ENCODE measurements around the gene SPRED2.
A peak's percentile ranks its signal among the peaks of the same experiment; 100 is the strongest.

Gene SPRED2

GRCh38 chr2:65374575-65374974 is 57.8 kb downstream of the SPRED2 start:
- no peak overlapping the region for H3K9ac ChIP-seq
- no peak for TF ChIP-seq CTCF (IDR thresholded peaks at IDR 0.05)
- no peak overlapping the region for H3K4me3 ChIP-seq (ENCODE audit: low read depth, low read length)
- peaks cover 83% of the 10 kb centered on the region for H3K79me2 ChIP-seq
- H3K27ac ChIP-seq, result no peak overlapping the region
- H3K4me1 ChIP-seq, result peaks cover 16% of the 10 kb centered on the region
- H2AFZ ChIP-seq, result no peak overlapping the region
- H3K9me3 ChIP-seq (ENCODE audit: control insufficient read depth, low read length), result no peaks in the 10 kb centered on the region
- H3K36me3 ChIP-seq (ENCODE audit: control insufficient read depth, insufficient read depth, low read length), result no peaks in the 10 kb centered on the region
- no peaks in the 10 kb centered on the region for H3K27me3 ChIP-seq (ENCODE audit: control insufficient read depth, insufficient read depth, low read length)
- no peak overlapping the region for H3K4me2 ChIP-seq (ENCODE audit: low read length)

DNA sequence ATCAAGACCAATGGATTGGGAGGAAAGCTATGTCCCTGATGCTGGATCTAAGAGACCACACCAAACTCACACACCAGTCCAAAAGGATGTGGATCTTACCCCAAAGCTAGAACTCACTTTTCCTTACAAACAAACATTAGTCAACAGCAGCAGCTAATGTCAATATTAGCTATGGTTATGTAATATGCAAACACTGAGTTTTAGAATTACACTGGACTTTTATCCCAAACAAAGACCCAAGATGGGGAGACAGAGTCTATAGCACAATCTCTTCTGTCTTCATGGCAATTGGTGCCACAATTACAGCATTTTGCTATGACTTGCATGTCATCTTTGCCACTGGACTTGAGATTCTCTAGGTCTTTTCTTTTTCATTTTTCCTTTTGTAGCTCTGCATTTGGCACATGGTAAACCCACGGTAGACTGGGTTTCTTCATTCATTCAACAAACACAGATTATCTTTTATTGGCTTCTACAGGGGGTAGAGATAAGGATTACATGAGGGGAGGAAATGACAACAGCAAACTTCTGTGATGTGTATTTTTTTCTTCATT is 59.0 kb downstream of the SPRED2 start:
- no peak overlapping the region for H3K9ac ChIP-seq
- H3K36me3 ChIP-seq (ENCODE audit: control insufficient read depth, insufficient read depth, low read length), result no peaks in the 10 kb centered on the region
- peaks cover 16% of the 10 kb centered on the region for H3K4me1 ChIP-seq
- TF ChIP-seq CTCF (IDR thresholded peaks at IDR 0.05), result no peak
- H3K4me3 ChIP-seq (ENCODE audit: low read depth, low read length), result no peak overlapping the region
- H3K27me3 ChIP-seq (ENCODE audit: control insufficient read depth, insufficient read depth, low read length), result no peaks in the 10 kb centered on the region
- no peak overlapping the region for H2AFZ ChIP-seq
- no peaks in the 10 kb centered on the region for H3K9me3 ChIP-seq (ENCODE audit: control insufficient read depth, low read length)
- peaks cover 78% of the 10 kb centered on the region for H3K79me2 ChIP-seq
- H3K27ac ChIP-seq, result no peak overlapping the region
- no peak overlapping the region for H3K4me2 ChIP-seq (ENCODE audit: low read length)

DNA sequence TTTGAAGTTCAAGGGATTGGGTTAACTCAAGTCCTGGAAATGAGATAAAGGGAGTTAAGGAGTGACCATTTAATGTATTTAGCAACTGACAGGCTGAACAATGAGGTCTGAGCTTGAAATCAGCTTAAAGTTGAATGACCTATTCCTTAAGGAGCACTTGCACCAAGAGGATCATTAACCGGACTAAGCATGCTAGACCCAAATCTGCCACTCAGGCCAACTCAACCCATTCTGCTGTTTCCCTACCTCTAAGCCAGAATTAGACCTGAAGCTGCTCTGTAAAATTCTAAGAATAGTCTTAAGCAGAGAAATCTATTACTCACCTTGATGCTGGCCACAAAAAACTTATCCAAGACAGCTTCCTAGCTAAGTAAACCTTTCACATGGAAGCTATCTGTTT is 59.8 kb downstream of the SPRED2 start:
- H3K27me3 ChIP-seq (ENCODE audit: control insufficient read depth, insufficient read depth, low read length), result no peaks in the 10 kb centered on the region
- H3K4me3 ChIP-seq (ENCODE audit: low read depth, low read length), result no peak overlapping the region
- no peak overlapping the region for H3K9ac ChIP-seq
- H3K27ac ChIP-seq, result no peak overlapping the region
- H3K9me3 ChIP-seq (ENCODE audit: control insufficient read depth, low read length), result no peaks in the 10 kb centered on the region
- H2AFZ ChIP-seq, result no peak overlapping the region
- no peak for TF ChIP-seq CTCF (IDR thresholded peaks at IDR 0.05)
- H3K4me2 ChIP-seq (ENCODE audit: low read length), result no peak overlapping the region
- H3K4me1 ChIP-seq, result peaks cover 16% of the 10 kb centered on the region
- peaks cover 77% of the 10 kb centered on the region for H3K79me2 ChIP-seq
- no peaks in the 10 kb centered on the region for H3K36me3 ChIP-seq (ENCODE audit: control insufficient read depth, insufficient read depth, low read length)

- no peak overlapping the region for H3K4me2 ChIP-seq (ENCODE audit: low read length)
- H3K27me3 ChIP-seq (ENCODE audit: control insufficient read depth, insufficient read depth, low read length), result no peaks in the 10 kb centered on the region
- H3K4me1 ChIP-seq, result peaks cover 16% of the 10 kb centered on the region
- H3K9ac ChIP-seq, result no peak overlapping the region
- H2AFZ ChIP-seq, result no peak overlapping the region
- no peaks in the 10 kb centered on the region for H3K9me3 ChIP-seq (ENCODE audit: control insufficient read depth, low read length)
- TF ChIP-seq CTCF (IDR thresholded peaks at IDR 0.05), result no peak
- H3K36me3 ChIP-seq (ENCODE audit: control insufficient read depth, insufficient read depth, low read length), result no peaks in the 10 kb centered on the region
- no peak overlapping the region for H3K4me3 ChIP-seq (ENCODE audit: low read depth, low read length)
- peak overlapping the region; percentile 21 for H3K27ac ChIP-seq
- H3K79me2 ChIP-seq, result peaks cover 73% of the 10 kb centered on the region
Observed at GRCh38 chr2:65371074-65371434, 61.3 kb downstream of the SPRED2 start.

GRCh38 chr2:65370387-65371073 is 61.9 kb downstream of the SPRED2 start:
- Histone ChIP-seq H3K36me3 (ENCODE audit: control insufficient read depth, insufficient read depth, low read length) (no peaks in the 10 kb centered on the region), H3K4me1 (peaks cover 16% of the 10 kb centered on the region), H3K27ac (no peak overlapping the region), H3K9me3 (ENCODE audit: control insufficient read depth, low read length) (no peaks in the 10 kb centered on the region), H3K4me2 (ENCODE audit: low read length) (no peak overlapping the region), H3K4me3 (ENCODE audit: low read depth, low read length) (no peak overlapping the region), H3K79me2 (peaks cover 68% of the 10 kb centered on the region), H3K27me3 (ENCODE audit: control insufficient read depth, insufficient read depth, low read length) (no peaks in the 10 kb centered on the region), H3K9ac (no peak overlapping the region), H2AFZ (no peak overlapping the region)
- TF ChIP-seq CTCF (IDR thresholded peaks at IDR 0.05), result no peak

Measured in parathyroid adenoma (tissue), 2 donors.